CD4-positive, alpha-beta T cell treated with Interleukin-17A for 4 hours (primary cell): ENCODE data around the gene ABCF2.

Source experiments
- DNase-seq: peaks from one replicate; pipeline ENCODE4 v3.0.0-alpha.2; 2020; ENCODE audit warnings: mixed read lengths

Gene ABCF2

DNA sequence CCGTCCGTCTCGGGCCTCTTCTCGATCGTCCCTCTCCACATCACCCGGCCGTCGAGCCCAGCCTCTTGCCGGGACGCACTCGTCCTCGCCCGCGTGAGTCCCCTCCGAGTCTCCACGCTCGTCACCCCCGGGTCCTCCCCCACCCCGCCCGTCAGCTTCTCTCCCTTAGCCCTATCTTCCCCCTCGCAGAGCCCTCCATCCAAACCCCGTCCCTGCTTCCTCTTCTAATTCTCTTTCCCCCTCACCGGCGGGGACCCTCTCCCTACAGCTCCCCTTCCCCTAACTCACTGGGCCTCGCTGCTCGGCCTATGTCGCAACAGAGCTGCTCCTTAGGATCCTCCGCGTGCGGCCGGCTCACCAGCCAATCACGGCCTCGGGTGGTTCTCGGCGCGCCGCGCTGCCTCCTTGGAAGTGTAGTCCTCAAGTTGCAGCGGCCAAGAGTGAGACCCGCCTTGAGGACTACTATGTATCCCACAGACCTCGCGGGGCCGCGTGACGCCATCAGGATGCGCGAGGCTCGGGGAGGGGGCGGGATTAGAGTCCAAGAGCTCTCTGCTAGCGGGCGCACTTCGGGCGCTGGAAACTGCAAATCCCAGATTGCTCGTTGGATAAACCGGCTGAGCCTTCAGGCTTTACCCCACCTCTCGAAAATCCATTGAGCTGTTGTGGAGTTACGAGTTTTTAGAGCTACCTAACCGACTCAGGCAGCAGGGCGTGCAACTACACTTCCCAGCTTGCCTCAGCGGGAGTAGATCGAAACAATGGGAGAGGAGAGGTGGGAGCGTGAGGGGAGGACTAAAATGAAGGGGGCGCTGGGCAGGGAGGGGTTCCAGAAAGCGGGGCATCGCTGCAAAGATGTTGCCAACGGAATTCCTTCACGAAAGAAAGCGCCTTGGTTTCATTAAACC lies at the start of gene ABCF2:
Gene ABCF2 (minus strand): TSS at position 331 of the 908 bp plus-strand sequence. CDS start 747 bp downstream, outside the sequence.
- DNase-seq, result peak; percentile 98

DNA sequence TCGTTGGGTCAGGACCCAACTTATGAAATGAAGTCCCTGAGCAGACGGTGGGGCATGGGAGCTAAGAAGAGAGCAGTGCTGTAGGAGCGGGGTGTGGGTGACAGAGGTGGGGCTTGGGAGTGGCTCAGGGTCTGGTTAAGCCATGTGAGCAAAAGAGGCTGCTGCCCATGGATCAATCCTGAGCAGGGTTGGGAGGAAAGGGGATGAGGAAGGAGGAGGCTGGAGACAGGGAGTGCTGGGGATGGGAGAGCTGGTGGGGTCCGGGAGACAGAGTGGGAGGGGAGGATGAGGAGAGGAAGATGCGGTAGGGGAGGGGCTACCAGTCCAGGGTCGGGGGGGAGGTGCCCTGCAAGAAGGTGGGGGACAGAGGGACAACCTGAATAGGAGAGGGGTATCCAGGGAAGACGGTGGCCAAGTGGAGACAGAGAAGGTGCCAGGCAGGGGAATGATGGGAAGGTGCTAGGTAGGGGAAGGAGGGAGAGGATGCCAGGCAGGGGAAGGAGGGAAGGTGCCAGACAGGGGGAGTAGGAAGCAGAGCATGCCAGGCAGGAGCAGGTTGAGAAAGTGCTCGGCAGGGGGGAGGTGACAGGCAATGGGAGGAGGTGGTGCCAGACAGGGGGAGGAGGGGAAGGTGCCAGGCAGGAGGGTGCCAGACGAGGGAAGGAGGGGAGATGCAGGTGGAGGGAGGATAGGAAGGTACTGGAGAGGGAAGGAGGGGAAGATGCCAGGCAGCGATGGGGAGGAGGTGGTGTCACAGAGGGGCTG lies 49.0 kb upstream of the ABCF2 start:
- DNase-seq, result peak; percentile 29

DNA sequence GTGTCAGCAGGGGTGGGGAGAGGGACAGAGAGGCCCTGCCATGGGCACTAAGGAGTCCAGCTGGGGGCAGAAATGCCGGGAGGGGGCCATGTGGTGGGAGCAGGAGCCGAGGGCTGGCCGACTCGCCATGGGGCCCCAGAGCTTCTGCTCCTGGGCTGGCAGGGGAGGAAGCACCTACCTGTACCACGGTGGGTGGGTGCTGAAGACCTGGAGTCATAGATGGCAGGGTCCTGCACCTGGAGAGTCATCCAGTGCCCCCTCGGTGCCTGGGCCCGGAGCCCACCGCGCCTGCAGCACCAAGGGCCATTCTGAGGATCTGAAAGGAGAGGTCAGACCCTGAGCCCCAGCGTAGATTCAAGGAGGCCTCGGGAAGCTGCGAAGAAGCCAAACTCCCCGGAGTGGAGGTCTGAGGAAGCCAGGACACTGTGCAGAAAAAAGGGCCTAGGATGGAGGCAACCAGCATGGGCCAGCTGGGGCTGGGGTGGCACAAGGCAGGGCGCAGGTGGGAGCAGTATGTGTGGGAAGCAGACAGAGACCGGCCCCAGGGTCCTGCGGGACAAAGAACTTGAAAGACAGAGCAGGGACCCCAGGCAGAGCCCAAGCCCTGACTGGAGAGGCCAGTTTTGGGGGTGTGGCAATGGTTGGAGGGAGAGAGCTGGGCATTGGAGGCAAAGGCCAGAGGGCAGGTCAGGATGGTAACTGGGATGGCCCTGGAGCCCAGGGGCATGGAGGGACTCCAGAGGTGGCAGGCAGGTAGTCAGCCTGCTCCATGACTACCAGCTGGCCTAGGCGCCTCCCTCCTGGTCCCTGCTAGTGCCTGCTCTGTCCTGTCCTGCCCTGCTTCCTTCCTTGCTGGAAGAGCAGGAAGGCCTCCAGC lies 48.2 kb upstream of the ABCF2 start:
- no peak for DNase-seq

DNA sequence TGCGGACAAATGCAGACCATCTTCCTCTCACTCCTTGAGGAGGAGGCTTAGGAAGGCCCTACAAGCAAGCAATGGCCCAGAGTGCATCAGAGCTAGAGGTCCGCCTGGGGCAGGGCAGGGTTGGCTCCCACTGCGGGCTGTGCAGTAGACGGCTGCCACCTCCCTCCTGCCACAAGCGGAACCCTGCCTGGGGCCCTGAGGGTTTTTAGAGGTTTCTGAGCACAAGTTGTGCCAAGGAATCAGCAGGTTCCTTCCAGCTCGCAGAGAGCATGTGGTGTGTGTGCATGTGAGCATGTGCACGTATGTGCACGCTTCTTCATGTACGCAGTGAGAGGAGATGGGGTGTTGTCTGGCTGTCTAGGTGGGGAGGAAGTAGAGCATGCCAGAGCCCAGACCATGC lies 47.4 kb upstream of the ABCF2 start:
- no peak for DNase-seq

DNA sequence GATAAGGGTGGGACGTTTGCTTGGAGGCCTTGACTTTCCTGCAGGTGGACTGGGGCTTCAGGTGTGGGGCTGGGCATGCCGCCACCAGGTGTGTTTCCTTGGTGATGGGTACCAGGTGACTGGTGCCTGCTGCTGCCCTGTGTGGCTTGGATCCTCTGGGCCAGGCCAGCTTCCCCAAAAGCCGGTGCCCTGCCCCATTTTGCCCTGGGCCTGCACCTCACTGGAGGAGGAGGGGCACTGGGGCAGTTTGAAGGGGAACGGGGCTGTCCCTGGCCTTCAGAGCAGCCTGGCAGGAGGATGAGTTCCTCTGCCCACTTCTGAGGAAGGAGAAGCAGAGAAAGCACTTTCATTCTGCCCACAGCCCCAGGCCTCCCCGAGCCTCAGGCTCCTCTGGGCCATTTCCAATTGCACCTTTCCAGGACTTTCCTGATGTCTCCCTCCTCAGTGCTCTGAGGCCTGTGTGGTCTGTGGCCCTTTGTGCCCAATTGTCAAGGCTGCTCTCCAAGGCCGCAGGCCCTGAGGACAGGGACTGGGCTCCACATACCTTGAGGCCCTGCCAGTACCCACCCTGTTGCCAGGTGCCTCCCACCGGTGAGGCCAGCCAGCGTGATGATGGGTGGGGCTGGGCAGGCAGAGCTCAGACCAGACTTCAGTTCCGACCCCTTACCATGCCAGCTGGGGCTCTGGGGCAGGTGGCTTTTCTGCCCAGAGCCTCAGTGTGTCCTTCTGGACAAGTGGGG lies 46.8 kb upstream of the ABCF2 start:
- no peak for DNase-seq

DNA sequence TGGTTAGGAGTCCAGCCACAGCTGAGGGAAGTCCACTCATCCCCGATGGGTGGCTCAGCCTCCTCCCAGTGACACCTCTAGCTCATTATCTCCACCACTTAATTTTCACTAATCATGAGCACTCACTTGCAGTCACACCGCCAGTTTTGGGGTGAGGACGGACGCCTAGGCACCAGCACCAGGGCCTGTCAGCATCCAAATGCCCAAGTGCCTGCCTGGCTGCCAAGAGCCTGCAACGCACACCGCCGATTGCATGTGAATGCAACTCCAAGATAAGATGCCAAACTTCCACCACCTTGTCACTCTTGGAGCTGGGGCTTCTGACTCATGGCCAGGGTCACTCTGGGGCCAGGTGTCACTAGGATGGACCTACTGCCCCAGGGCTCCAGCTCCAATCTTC lies 45.9 kb upstream of the ABCF2 start:
- DNase-seq, result no peak

DNA sequence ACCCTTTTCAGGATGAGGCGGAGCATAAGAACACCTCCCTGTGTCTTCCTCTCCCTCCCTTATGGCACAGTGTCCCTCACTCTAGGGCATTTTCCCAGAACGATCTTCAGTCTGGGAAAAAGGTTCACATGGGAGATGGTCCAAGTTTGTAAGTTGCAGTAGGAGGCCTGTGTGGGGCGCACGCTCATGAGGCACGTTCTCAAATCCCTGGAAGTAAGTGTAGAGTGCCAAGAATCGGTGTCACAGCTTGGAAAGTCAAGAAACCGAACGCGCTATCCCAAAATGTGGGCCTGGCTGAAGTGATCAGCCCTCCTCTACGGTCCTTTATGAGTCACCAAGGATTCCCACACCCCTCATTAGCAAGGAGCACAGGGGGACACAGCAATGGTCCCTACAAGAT lies 45.4 kb upstream of the ABCF2 start:
- no peak for DNase-seq

DNA sequence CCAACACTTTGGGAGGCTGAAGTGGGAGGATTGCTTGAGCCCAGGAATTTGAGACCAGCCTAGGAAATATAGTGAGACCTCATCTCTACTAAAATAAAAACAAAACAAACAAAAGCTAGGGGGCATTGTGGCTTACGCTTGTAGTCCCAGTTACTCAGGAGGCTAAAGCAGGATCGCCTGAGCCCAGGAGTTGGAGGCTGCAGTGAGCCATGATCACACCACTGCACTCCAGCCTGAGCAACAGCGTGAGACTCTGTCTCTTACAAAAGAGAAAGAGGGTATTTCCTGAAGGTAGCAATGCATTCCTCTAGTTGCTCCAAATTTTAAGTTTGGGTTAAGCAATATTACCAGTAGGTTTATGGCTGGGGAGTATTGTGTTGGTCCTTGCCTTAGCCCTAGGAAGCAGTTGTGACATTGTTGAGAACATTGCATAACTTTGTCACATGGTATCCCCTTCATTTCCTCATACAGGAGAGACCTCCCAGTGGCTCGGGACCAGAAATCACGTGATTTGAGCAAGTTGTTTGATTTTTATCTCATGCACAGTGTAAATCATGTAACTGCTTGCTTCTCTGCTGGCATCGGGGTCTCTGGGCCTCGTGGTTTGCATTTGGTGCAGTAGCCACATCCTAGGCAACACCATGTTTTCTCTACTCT lies 44.8 kb upstream of the ABCF2 start:
- no peak for DNase-seq

DNA sequence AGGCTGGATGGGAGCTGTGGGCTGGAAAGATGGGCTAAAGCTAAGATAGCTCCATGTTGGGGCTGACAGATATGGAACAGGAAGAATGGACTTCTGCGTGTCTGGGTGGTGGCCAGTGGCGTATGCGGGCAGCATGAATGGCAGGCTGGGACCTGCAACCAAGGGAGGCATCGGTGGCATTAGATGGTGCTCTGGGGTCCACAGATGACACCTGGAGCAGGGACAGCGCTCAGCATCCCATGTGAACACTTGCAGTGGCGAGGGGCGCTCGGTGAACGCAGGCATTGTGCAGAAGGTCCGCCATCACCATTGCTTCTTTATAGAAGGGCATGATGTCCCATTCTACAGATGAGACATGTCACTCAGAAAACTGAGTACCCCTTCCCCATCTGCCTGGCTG lies 42.5 kb upstream of the ABCF2 start:
- no peak for DNase-seq

DNA sequence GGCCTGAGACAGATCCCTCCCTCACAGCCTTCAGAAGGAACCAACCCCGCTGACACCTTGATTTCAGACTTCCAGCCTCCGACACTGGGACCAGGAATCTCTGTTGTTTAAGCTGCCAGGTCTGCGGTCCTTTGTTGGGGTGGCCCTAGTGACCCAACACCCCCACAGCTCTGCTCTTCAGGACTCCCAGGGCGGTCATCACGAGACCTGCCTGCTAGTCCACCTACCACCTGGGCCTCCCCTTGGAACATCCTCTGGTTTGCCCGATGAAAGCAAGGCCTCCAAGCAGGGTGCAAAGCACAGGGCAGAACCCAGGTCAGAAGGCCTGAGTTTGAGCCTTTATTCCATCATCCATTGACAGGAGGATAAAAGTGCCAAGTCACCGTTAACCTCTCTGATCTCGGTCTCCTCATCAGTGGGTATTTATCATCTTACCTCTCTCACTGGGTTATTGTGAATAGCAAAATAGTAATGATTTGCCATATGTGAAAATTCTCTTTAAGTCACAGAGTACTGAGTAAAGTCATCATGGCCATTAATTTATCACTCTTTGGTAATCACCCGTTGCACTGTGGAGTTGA lies 38.4 kb upstream of the ABCF2 start:
- no peak for DNase-seq

DNA sequence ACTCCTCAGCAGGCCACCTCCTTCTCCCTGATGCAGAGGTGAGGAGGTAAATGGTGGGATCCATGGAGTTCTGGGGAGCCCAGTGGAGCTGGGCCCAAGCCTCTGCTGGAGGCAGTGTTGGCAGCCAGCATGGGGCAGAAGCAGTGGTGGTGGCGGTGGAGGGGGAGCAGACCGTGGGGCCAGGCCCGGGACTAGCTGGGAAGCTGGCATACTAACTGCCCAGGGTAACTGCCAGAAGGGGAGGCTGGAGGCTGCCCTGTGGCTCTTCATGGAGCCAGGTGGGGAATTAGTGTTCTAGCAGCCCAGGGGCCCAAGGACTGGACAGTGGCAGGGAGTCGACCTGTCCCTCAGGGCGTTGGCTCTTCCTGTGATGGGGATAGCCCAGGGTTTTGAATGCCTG lies 37.6 kb upstream of the ABCF2 start:
- no peak for DNase-seq

DNA sequence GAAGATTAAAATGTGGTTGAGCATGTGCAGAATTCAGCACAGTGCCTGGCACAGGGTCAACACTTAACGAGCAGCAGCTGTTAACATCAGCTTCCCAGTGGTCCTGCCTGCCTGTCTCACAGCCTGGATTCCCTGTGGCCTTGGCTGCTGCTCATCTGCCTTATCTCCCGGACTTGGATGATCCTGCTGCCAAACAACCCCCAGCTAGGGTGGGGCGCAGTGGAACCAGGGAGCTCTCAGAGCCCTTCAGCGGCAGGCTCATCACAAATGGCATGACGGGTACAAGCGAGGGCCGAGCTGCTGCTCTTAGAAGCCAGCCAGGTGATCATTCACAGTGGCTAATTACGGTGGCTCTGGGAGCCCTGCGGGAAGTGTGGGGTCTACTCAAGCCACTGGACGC lies 34.5 kb upstream of the ABCF2 start:
- no peak for DNase-seq

DNA sequence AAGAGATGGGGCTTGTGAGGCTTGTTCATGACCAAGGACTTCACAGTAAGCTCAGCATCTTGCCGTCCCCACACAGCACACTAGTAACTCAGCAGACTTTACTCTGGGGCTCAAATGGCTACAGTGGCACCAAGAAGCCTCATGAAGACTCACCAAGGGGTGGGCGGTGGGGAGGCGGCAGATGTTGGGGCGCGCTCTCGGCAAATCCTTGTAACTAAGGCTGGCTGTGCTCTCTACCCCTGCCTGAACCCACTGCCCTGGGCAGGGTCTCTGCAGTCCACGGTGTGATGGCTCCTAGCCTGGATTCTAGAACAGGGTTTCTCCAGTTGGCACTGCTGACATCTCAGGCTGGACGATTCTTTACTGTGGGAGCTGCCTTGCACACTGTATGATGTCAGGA lies 33.9 kb upstream of the ABCF2 start:
- no peak for DNase-seq

DNA sequence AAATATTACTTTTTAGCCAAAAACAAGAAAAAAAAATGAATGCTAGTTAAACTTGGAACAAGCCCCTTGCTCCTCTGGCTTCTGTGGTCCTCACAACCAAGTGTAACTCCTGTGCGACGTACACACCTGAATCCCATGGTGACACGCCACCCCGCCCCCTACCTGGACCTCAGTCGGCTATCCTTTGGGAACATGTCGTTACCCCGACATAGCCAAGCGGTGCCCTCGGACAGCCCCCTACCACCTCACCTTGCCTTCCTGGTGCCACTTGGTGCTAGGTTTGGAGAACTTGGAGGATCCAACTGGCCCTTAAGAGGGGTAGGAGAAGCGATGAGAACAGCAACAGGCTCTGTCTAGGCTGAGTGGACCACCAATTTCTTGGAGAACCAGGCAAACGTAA lies 33.5 kb upstream of the ABCF2 start:
- no peak for DNase-seq

DNA sequence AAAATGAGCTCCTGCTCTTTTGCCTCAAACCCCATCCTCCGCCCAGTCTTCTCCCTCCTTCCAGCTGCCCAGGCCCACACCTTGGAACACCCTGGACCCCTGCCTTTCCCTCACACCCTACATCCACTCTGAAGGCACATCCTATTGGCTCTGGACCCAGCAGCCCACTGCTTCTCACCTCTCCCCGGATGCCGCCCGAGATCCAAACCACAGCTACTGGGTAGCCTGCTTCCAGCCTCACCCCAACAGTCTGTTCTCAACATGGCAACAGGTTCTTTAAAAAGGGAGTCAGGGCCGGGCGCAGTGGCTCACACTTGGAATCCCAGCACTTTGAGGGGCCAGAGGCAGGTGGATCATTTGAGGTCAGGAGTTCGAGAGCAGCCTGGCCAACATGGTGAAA lies 31.0 kb upstream of the ABCF2 start:
- DNase-seq, result no peak

DNA sequence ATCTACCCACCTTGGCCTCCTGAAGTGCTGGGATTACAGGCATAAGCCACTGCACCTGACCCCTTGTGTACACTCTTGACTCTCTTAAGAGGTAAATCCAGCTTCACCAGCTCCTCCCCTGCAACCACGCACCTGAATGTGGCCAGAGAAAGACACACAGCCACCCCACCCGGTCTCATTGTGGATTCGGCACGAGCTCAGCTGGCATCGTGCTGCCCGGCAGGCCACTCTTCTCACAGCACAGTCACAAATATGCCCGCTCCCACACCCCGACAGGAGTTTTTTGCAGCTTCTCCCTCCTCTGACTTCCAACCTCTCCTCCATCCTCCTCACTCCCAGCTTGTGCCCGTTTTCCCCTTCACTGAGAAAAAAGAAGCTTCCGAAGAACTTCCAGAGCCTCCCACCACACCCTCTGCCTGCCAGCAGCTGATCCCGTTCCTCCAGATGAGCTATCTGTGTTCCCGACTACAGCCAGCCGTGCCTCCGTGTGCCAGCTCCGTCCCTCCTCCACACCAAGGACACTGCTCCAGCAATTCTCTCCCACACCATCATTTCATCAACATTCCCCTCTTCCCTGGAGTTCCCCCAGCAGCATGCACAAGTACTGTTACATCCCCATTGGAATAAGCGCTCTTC lies 29.5 kb upstream of the ABCF2 start:
- no peak for DNase-seq

DNA sequence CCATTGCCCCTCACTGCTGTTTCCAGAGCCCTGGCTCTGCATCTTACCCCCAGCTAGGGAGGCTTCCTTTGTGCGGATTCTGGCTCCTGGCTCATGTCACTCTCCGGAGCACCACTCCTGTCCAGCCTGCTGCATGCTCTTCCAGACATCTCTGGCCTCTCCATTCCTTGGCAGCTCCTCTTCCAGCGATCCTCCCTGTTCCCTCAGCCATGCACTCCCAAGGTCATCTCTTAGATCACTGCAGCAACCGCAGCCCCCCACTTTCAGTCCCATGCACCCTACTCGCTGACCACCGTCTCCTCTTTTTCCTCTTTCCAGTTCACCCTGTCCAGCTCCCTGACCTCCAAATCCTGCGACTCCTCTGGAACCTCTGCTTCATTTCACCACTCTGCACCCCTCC lies 28.4 kb upstream of the ABCF2 start:
- DNase-seq, result no peak

DNA sequence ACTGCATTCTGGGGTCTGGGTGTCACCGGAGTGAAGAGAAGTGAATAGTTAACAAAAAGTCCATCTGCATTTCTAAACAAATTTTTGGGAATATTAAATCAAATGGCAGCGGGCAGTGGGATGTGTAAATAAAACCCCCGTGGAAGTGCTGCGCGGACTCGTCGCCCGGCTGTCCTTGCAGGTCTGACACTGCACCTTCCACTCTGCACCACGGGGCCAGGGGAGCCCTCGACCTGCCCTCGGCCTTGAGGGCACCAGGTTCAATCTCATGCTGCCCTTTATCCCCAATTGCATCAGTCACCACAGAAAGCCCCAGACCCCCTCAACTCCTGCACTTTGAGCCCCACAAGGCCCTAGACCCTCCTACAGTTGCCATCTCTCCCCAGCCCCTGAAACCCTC lies 27.8 kb upstream of the ABCF2 start:
- no peak for DNase-seq

DNA sequence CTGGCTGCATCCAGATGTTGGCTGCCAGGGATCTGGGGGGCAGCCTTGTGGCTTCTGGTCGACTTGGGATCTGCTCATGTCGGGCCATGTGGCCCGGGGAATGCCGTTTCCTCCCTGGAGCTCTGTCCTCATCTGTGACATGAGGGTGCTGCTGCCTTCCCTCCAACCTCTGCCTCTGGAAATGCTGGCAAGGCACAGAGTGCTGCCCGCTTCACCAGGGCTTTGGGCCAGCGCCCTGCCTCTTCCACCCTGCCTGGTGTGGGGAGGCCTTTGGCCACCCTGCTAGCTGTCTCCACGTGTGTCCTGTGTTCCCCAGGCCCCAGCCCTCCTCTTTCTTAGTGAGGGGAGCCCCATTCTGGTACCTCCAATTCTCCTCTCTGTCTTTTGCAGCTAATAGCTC lies 27.3 kb upstream of the ABCF2 start:
- DNase-seq, result no peak

DNA sequence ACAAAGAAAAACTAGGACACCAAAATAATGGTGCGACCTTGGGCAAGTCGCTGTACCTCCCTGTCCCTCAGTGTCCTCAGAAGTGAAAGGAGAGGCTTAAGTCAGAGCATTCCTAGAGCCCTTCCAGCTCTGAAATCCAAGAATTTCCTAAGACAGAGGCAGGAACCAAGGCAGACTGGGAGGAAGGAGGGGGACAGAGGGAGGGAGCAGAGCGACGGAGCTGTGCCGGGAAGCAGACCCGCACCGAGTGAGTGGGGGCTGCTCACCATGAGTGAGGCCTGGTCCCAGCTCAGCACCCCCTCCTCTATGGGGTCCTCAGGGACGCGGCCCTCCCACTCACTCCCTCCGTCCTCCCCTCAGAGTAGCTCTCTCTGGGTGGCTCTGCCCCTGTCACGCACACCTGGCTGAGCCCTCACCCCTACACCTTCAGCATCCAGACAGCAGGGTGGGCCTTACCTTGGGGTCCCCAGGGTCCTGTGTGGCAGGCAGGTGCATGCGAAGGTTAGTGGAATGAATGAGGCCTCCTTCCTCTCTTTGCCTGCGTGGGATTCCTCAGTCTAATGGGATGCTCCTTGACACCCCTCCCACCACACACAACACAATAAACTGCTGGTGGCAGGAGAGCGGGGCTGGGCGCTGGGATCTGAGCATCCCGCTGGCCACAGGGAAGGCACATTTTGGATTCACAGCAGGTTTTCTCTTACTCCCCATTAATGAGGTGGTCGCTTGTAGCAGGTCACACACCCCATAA lies 26.1 kb upstream of the ABCF2 start:
- DNase-seq, result no peak

DNA sequence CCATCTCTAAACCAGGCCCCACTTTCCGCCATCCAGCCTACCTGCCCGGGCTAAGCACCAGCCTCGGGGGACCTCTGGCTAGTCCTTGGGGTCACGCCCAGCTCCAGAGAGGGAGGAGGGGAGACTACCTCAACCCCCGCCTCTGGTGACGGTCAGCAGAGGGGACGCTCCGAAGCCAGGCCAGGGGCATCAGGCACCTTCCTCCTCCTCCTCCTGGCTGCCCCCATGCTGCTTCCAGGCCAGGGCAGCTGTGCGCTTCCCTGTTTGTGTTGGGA lies 25.5 kb upstream of the ABCF2 start:
- no peak for DNase-seq
